ENCODE results near the gene PRKN.

Gene PRKN

GRCh38 chr6:162543221-162543620 is 184.3 kb downstream of the PRKN start:
- Histone ChIP-seq H3K27ac (ENCODE audit: low read length) (no peak overlapping the region), H3K36me3 (replicated peaks; ENCODE audit: insufficient read depth, low read length) (no peaks in the 10 kb centered on the region), H3K4me3 (ENCODE audit: low read length) (no peak overlapping the region), H3K79me2 (ENCODE audit: low read length) (no peaks in the 10 kb centered on the region), H3K9ac (ENCODE audit: low read length) (no peak overlapping the region), H3F3A (ENCODE audit: insufficient read depth, low read length) (no peaks in the 10 kb centered on the region), H3K4me1 (ENCODE audit: low read length) (no peaks in the 10 kb centered on the region), H3K9me2 (replicated peaks; ENCODE audit: insufficient read depth, low read length) (no peaks in the 10 kb centered on the region), H4K20me1 (ENCODE audit: insufficient read depth, low read length) (no peaks in the 10 kb centered on the region), H2AFZ (ENCODE audit: low read length) (no peak overlapping the region), H3K4me2 (ENCODE audit: low read depth, low read length) (no peak overlapping the region), H3K27me3 (replicated peaks; ENCODE audit: insufficient read depth, low read length) (no peaks in the 10 kb centered on the region), H3K9me3 (replicated peaks; ENCODE audit: insufficient read depth, low read length) (no peaks in the 10 kb centered on the region)
- TF ChIP-seq EZH2phosphoT487 (IDR thresholded peaks at IDR 0.05; ENCODE audit: low read length) (no peak), CTCF (IDR thresholded peaks at IDR 0.05; ENCODE audit: low read length) (no peak), EZH2 (optimal IDR thresholded peaks at IDR 0.05; ENCODE audit: low read depth, low read length) (no peak)
- no peak for DNase-seq

- no peak for TF ChIP-seq CTCF (IDR thresholded peaks at IDR 0.05; ENCODE audit: low read length)
- H3K4me3 ChIP-seq (ENCODE audit: low read length) = no peak overlapping the region
- no peaks in the 10 kb centered on the region for H3K36me3 ChIP-seq (replicated peaks; ENCODE audit: insufficient read depth, low read length)
- H3K4me1 ChIP-seq (ENCODE audit: low read length) = no peaks in the 10 kb centered on the region
- no peaks in the 10 kb centered on the region for H4K20me1 ChIP-seq (ENCODE audit: insufficient read depth, low read length)
- no peaks in the 10 kb centered on the region for H3K27me3 ChIP-seq (replicated peaks; ENCODE audit: insufficient read depth, low read length)
- no peak overlapping the region for H3K9ac ChIP-seq (ENCODE audit: low read length)
- no peak overlapping the region for H3K4me2 ChIP-seq (ENCODE audit: low read depth, low read length)
- H3K79me2 ChIP-seq (ENCODE audit: low read length) = no peaks in the 10 kb centered on the region
- no peak overlapping the region for H3K27ac ChIP-seq (ENCODE audit: low read length)
- no peak overlapping the region for H2AFZ ChIP-seq (ENCODE audit: low read length)
- no peaks in the 10 kb centered on the region for H3F3A ChIP-seq (ENCODE audit: insufficient read depth, low read length)
- H3K9me2 ChIP-seq (replicated peaks; ENCODE audit: insufficient read depth, low read length) = no peaks in the 10 kb centered on the region
- DNase-seq = no peak
- no peaks in the 10 kb centered on the region for H3K9me3 ChIP-seq (replicated peaks; ENCODE audit: insufficient read depth, low read length)
These were observed 186.5 kb downstream of the PRKN start for GRCh38 chr6:162541019-162541601.

DNA sequence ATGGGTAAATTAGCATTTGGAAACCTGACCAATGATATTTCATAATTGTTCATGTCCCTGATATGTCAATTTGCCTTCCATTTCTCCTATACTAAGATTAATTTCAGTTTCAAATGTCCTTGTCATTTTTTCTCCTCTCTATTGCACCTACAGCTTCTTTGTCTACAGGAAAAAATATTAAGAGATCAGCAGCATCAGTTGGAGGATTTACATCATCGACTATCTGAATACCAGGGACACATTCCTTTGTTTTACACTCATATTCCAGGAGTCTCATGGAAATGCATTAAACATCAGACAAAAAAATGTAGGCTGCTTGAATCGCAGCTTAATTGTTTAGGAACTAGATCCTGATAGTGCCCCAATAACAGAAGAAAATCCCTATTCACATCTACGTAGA is 188.2 kb downstream of the PRKN start:
- Histone ChIP-seq H3K9me2 (replicated peaks; ENCODE audit: insufficient read depth, low read length) (no peaks in the 10 kb centered on the region), H3F3A (ENCODE audit: insufficient read depth, low read length) (no peaks in the 10 kb centered on the region), H3K27ac (ENCODE audit: low read length) (no peak overlapping the region), H2AFZ (ENCODE audit: low read length) (no peak overlapping the region), H3K9ac (ENCODE audit: low read length) (no peak overlapping the region), H3K27me3 (replicated peaks; ENCODE audit: insufficient read depth, low read length) (no peaks in the 10 kb centered on the region), H3K36me3 (replicated peaks; ENCODE audit: insufficient read depth, low read length) (no peaks in the 10 kb centered on the region), H3K79me2 (ENCODE audit: low read length) (no peaks in the 10 kb centered on the region), H3K4me1 (ENCODE audit: low read length) (no peaks in the 10 kb centered on the region), H3K9me3 (replicated peaks; ENCODE audit: insufficient read depth, low read length) (no peaks in the 10 kb centered on the region), H3K4me3 (ENCODE audit: low read length) (no peak overlapping the region), H4K20me1 (ENCODE audit: insufficient read depth, low read length) (no peaks in the 10 kb centered on the region), H3K4me2 (ENCODE audit: low read depth, low read length) (no peak overlapping the region)
- no peak for DNase-seq
- TF ChIP-seq EZH2 (optimal IDR thresholded peaks at IDR 0.05; ENCODE audit: low read depth, low read length) (no peak), CTCF (IDR thresholded peaks at IDR 0.05; ENCODE audit: low read length) (no peak), EZH2phosphoT487 (IDR thresholded peaks at IDR 0.05; ENCODE audit: low read length) (no peak)
